Stimulated activated CD8-positive, alpha-beta memory T cell treated with anti-CD3 and anti-CD28 coated beads, Interleukin-7, amount 100 ng/mL, for 24 hours (primary cell): ENCODE results near the gene SPAG5.

ENCODE experiments used
- DNase-seq: peaks from one replicate; pipeline ENCODE4 v3.0.0-alpha.2; 2020; ENCODE audit warnings: low read depth

Gene SPAG5

GRCh38 chr17:28541439-28541838 lies 57.4 kb downstream of the SPAG5 start:
- DNase-seq = no peak

GRCh38 chr17:28540231-28540630 lies 58.6 kb downstream of the SPAG5 start:
- no peak for DNase-seq

- no peak for DNase-seq
These were observed 60.4 kb downstream of the SPAG5 start for GRCh38 chr17:28538296-28538895.

GRCh38 chr17:28537219-28537610 lies 61.6 kb downstream of the SPAG5 start:
- DNase-seq = no peak

- DNase-seq = no peak
These were observed 62.1 kb downstream of the SPAG5 start for GRCh38 chr17:28536532-28537218.

- no peak for DNase-seq
These were observed 64.0 kb downstream of the SPAG5 start for GRCh38 chr17:28534740-28535375.

- DNase-seq = no peak
These were observed 65.6 kb downstream of the SPAG5 start for GRCh38 chr17:28533091-28533807.

- no peak for DNase-seq
These were observed 66.5 kb downstream of the SPAG5 start for GRCh38 chr17:28532050-28532960.

GRCh38 chr17:28530926-28531325 lies 67.9 kb downstream of the SPAG5 start:
- DNase-seq = no peak

GRCh38 chr17:28530250-28530649 lies 68.6 kb downstream of the SPAG5 start:
- DNase-seq = no peak

- no peak for DNase-seq
These were observed 69.8 kb downstream of the SPAG5 start for GRCh38 chr17:28529013-28529400.

GRCh38 chr17:28528327-28529012 lies 70.4 kb downstream of the SPAG5 start:
- no peak for DNase-seq

- DNase-seq = no peak
These were observed 71.0 kb downstream of the SPAG5 start for GRCh38 chr17:28527859-28528258.
